ENCODE data around the gene KDM5A.

Gene KDM5A

GRCh38 chr12:268483-268840 is 120.7 kb downstream of the KDM5A start:
- Histone ChIP-seq H3K27me3 (ENCODE audit: control insufficient read depth in 1 of 2, insufficient read depth in 2 of 2, low read length in 2 of 2) (peaks cover 5 to 9% of the 10 kb centered on the region in 2 donors), H3K9me3 (ENCODE audit: low read length) (no peaks in the 10 kb centered on the region), H3K9ac (ENCODE audit: low read length) (no peak overlapping the region), H3K27ac (ENCODE audit: low read depth, low read length) (no peak overlapping the region), H3K36me3 (ENCODE audit: insufficient read depth, low read length) (no peaks in the 10 kb centered on the region), H3K4me1 (ENCODE audit: insufficient read depth, low read length) (no peaks in the 10 kb centered on the region), H3K4me3 (ENCODE audit: low read depth in 1 of 2, low read length in 2 of 2) (no peak overlapping the region)

GRCh38 chr12:267581-268482 is 121.3 kb downstream of the KDM5A start:
- no peak overlapping the region for H3K9ac ChIP-seq (ENCODE audit: low read length)

GRCh38 chr12:265096-265495 is 124.0 kb downstream of the KDM5A start:
- H3K27ac ChIP-seq (ENCODE audit: low read depth, low read length): no peak overlapping the region

More at GRCh38 chr12:267581-268482, 121.3 kb downstream of the KDM5A start:
- H3K4me1 ChIP-seq (ENCODE audit: insufficient read depth, low read length): no peaks in the 10 kb centered on the region
- no peaks in the 10 kb centered on the region for H3K36me3 ChIP-seq (ENCODE audit: insufficient read depth, low read length)
- peaks cover 5 to 9% of the 10 kb centered on the region in 2 donors for H3K27me3 ChIP-seq (ENCODE audit: control insufficient read depth in 1 of 2, insufficient read depth in 2 of 2, low read length in 2 of 2)
- H3K4me3 ChIP-seq (ENCODE audit: low read depth in 1 of 2, low read length in 2 of 2): no peak overlapping the region
- H3K27ac ChIP-seq (ENCODE audit: low read depth, low read length): no peak overlapping the region
- H3K9me3 ChIP-seq (ENCODE audit: low read length): no peaks in the 10 kb centered on the region

GRCh38 chr12:264269-264668 is 124.9 kb downstream of the KDM5A start:
- Histone ChIP-seq H3K9me3 (ENCODE audit: low read length) (no peaks in the 10 kb centered on the region), H3K36me3 (ENCODE audit: insufficient read depth, low read length) (no peaks in the 10 kb centered on the region), H3K4me3 (ENCODE audit: low read depth in 1 of 2, low read length in 2 of 2) (no peak overlapping the region), H3K27ac (ENCODE audit: low read depth, low read length) (no peak overlapping the region), H3K9ac (ENCODE audit: low read length) (no peak overlapping the region), H3K4me1 (ENCODE audit: insufficient read depth, low read length) (no peaks in the 10 kb centered on the region), H3K27me3 (ENCODE audit: control insufficient read depth in 1 of 2, insufficient read depth in 2 of 2, low read length in 2 of 2) (peaks cover 12 to 16% of the 10 kb centered on the region in 2 donors)

More at GRCh38 chr12:265096-265495, 124.0 kb downstream of the KDM5A start:
- no peak overlapping the region for H3K9ac ChIP-seq (ENCODE audit: low read length)
- H3K36me3 ChIP-seq (ENCODE audit: insufficient read depth, low read length): no peaks in the 10 kb centered on the region
- H3K27me3 ChIP-seq (ENCODE audit: control insufficient read depth in 1 of 2, insufficient read depth in 2 of 2, low read length in 2 of 2): peaks cover 6 to 16% of the 10 kb centered on the region in 2 donors
- no peaks in the 10 kb centered on the region for H3K9me3 ChIP-seq (ENCODE audit: low read length)
- no peaks in the 10 kb centered on the region for H3K4me1 ChIP-seq (ENCODE audit: insufficient read depth, low read length)
- H3K4me3 ChIP-seq (ENCODE audit: low read depth in 1 of 2, low read length in 2 of 2): no peak overlapping the region

GRCh38 chr12:263574-263973 is 125.5 kb downstream of the KDM5A start:
- H3K4me1 ChIP-seq (ENCODE audit: insufficient read depth, low read length): no peaks in the 10 kb centered on the region
- H3K27me3 ChIP-seq (ENCODE audit: control insufficient read depth in 1 of 2, insufficient read depth in 2 of 2, low read length in 2 of 2): peaks cover 12 to 16% of the 10 kb centered on the region in 2 donors
- no peak overlapping the region for H3K4me3 ChIP-seq (ENCODE audit: low read depth in 1 of 2, low read length in 2 of 2)
- H3K9me3 ChIP-seq (ENCODE audit: low read length): no peaks in the 10 kb centered on the region
- H3K9ac ChIP-seq (ENCODE audit: low read length): no peak overlapping the region
- no peaks in the 10 kb centered on the region for H3K36me3 ChIP-seq (ENCODE audit: insufficient read depth, low read length)
- no peak overlapping the region for H3K27ac ChIP-seq (ENCODE audit: low read depth, low read length)

- no peaks in the 10 kb centered on the region for H3K9me3 ChIP-seq (ENCODE audit: low read length)
- no peak within 1 kb of the TSS for H3K27ac ChIP-seq (ENCODE audit: low read depth, low read length)
- H3K9ac ChIP-seq (ENCODE audit: low read length): no peak within 1 kb of the TSS
- H3K36me3 ChIP-seq (ENCODE audit: insufficient read depth, low read length): no peaks in the 10 kb centered on the region
- no peaks in the 10 kb centered on the region for H3K4me1 ChIP-seq (ENCODE audit: insufficient read depth, low read length)
- peaks cover 12 to 16% of the 10 kb centered on the region in 2 donors for H3K27me3 ChIP-seq (ENCODE audit: control insufficient read depth in 1 of 2, insufficient read depth in 2 of 2, low read length in 2 of 2)
- no peak within 1 kb of the TSS for H3K4me3 ChIP-seq (ENCODE audit: low read depth in 1 of 2, low read length in 2 of 2)
These were observed 126.3 kb downstream of the KDM5A start, which contains the start of gene SLC6A13 for GRCh38 chr12:262817-263216. TSS of gene SLC6A13 (minus strand) at chr12:262836. CDS start at chr12:260052, 2,784 bp downstream.

- Histone ChIP-seq H3K27ac (ENCODE audit: low read depth, low read length) (no peak overlapping the region), H3K4me3 (ENCODE audit: low read depth in 1 of 2, low read length in 2 of 2) (no peak overlapping the region), H3K4me1 (ENCODE audit: insufficient read depth, low read length) (no peaks in the 10 kb centered on the region), H3K9ac (ENCODE audit: low read length) (no peak overlapping the region), H3K27me3 (ENCODE audit: control insufficient read depth in 1 of 2, insufficient read depth in 2 of 2, low read length in 2 of 2) (peaks cover 12 to 16% of the 10 kb centered on the region in 2 donors), H3K9me3 (ENCODE audit: low read length) (no peaks in the 10 kb centered on the region), H3K36me3 (ENCODE audit: insufficient read depth, low read length) (no peaks in the 10 kb centered on the region)
These were observed 127.0 kb downstream of the KDM5A start for GRCh38 chr12:262113-262512.

- Histone ChIP-seq H3K4me3 (ENCODE audit: low read depth in 1 of 2, low read length in 2 of 2) (no peak overlapping the region), H3K9ac (ENCODE audit: low read length) (no peak overlapping the region), H3K36me3 (ENCODE audit: insufficient read depth, low read length) (no peaks in the 10 kb centered on the region), H3K27me3 (ENCODE audit: control insufficient read depth in 1 of 2, insufficient read depth in 2 of 2, low read length in 2 of 2) (peaks cover 7% of the 10 kb centered on the region in 2 donors), H3K9me3 (ENCODE audit: low read length) (no peaks in the 10 kb centered on the region), H3K4me1 (ENCODE audit: insufficient read depth, low read length) (no peaks in the 10 kb centered on the region), H3K27ac (ENCODE audit: low read depth, low read length) (no peak overlapping the region)
These were observed 131.4 kb downstream of the KDM5A start for GRCh38 chr12:257521-258321.

- Histone ChIP-seq H3K36me3 (ENCODE audit: insufficient read depth, low read length) (no peaks in the 10 kb centered on the region), H3K4me3 (ENCODE audit: low read depth in 1 of 2, low read length in 2 of 2) (no peak overlapping the region), H3K9me3 (ENCODE audit: low read length) (no peaks in the 10 kb centered on the region), H3K27ac (ENCODE audit: low read depth, low read length) (no peak overlapping the region), H3K9ac (ENCODE audit: low read length) (no peak overlapping the region), H3K27me3 (ENCODE audit: control insufficient read depth in 1 of 2, insufficient read depth in 2 of 2, low read length in 2 of 2) (peaks cover 7% of the 10 kb centered on the region in 2 donors), H3K4me1 (ENCODE audit: insufficient read depth, low read length) (no peaks in the 10 kb centered on the region)
These were observed 132.2 kb downstream of the KDM5A start for GRCh38 chr12:256958-257357.

GRCh38 chr12:256225-256624 is 132.9 kb downstream of the KDM5A start:
- H3K9me3 ChIP-seq (ENCODE audit: low read length): no peaks in the 10 kb centered on the region
- no peak overlapping the region for H3K27ac ChIP-seq (ENCODE audit: low read depth, low read length)
- no peak overlapping the region for H3K4me3 ChIP-seq (ENCODE audit: low read depth in 1 of 2, low read length in 2 of 2)
- peaks cover 4 to 7% of the 10 kb centered on the region in 2 donors for H3K27me3 ChIP-seq (ENCODE audit: control insufficient read depth in 1 of 2, insufficient read depth in 2 of 2, low read length in 2 of 2)
- H3K36me3 ChIP-seq (ENCODE audit: insufficient read depth, low read length): no peaks in the 10 kb centered on the region
- no peaks in the 10 kb centered on the region for H3K4me1 ChIP-seq (ENCODE audit: insufficient read depth, low read length)
- no peak overlapping the region for H3K9ac ChIP-seq (ENCODE audit: low read length)

GRCh38 chr12:254912-255311 is 134.2 kb downstream of the KDM5A start:
- Histone ChIP-seq H3K27me3 (ENCODE audit: control insufficient read depth in 1 of 2, insufficient read depth in 2 of 2, low read length in 2 of 2) (peaks cover 0 to 4% of the 10 kb centered on the region in 2 donors), H3K9ac (ENCODE audit: low read length) (no peak overlapping the region), H3K27ac (ENCODE audit: low read depth, low read length) (no peak overlapping the region), H3K4me3 (ENCODE audit: low read depth in 1 of 2, low read length in 2 of 2) (no peak overlapping the region), H3K4me1 (ENCODE audit: insufficient read depth, low read length) (no peaks in the 10 kb centered on the region), H3K9me3 (ENCODE audit: low read length) (no peaks in the 10 kb centered on the region), H3K36me3 (ENCODE audit: insufficient read depth, low read length) (no peaks in the 10 kb centered on the region)
